Measurements from ENCODE around the gene ZCCHC17. TPM values are rescaled to one million over a fixed set of nuclear protein-coding genes. Genes with fewer than 3 reads are reported as not detected.

ZCCHC17 gene
- total RNA-seq, 1 experiment from 2014 or later = 59.1 TPM

- DNase-seq (ENCODE audit: low read depth) = no peak
Measured at GRCh38 chr1:31302709-31303441, 6.0 kb downstream of the ZCCHC17 start.

DNA sequence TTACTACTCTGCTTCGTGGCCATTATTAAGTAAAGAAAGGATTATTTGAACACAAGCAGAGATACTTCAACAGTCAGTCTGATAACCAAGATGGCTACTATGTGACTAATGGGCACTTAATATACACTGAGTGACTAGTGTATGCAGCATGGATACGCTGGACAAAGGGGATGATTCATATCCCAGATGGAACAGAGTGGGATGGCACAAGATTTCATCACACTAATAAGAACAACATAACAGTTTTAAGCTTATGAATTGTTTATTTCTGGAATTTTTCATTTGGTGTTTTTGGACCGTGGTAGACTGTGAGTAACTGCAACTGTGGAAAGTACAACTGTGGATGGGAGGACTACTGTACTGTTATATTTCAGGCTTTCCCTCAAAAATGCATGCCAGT is 9.4 kb downstream of the ZCCHC17 start:
- DNase-seq (ENCODE audit: low read depth) = peak; percentile 77

GRCh38 chr1:31308036-31308435 is 11.2 kb downstream of the ZCCHC17 start:
- no peak for DNase-seq (ENCODE audit: low read depth)

DNA sequence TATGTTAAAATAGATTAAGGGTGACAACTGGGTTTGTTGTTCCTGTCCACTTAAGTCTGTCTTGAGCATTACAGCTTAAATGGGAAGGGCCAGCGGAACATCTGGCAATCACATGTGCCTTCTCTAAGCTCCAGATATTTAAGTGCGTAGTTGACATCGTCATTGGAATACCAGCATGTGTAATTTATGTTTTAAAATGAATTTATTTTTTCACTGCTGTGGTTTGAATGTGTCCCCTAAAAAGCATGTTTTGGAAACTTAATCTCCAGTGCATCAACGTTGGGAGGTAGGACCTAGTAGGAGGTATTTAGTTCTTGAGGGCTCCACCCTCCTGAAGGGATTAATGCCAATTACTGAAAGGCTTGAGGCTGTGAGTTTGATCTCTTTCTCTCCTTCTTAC is 13.4 kb downstream of the ZCCHC17 start:
- no peak for DNase-seq (ENCODE audit: low read depth)

- DNase-seq (ENCODE audit: low read depth) = no peak
Measured at GRCh38 chr1:31315902-31316301, 19.1 kb downstream of the ZCCHC17 start.

- no peak for DNase-seq (ENCODE audit: low read depth)
Measured at GRCh38 chr1:31318146-31318545, 21.3 kb downstream of the ZCCHC17 start.

GRCh38 chr1:31324093-31324492 is 27.3 kb downstream of the ZCCHC17 start:
- no peak for DNase-seq (ENCODE audit: low read depth)

DNA sequence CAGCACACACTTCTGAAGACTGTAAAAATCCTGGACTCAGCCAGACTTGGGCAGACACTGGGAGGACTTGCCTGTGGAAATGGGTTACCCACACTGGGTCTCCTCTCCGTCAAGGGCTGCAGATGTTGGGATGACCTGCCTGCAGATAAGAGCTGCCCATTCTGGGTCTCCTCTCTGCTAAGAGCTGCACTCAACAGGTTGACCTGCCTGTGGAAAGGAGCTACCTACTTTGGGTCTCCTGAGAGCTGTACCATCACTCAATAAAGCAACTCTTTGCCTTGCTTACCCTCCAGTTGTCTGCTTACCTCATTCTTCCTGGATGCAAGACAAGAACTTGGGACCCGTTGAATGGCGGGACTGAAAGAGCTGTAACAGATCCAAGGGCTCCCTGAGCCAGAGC is 28.2 kb downstream of the ZCCHC17 start:
- no peak for DNase-seq (ENCODE audit: low read depth)

DNA sequence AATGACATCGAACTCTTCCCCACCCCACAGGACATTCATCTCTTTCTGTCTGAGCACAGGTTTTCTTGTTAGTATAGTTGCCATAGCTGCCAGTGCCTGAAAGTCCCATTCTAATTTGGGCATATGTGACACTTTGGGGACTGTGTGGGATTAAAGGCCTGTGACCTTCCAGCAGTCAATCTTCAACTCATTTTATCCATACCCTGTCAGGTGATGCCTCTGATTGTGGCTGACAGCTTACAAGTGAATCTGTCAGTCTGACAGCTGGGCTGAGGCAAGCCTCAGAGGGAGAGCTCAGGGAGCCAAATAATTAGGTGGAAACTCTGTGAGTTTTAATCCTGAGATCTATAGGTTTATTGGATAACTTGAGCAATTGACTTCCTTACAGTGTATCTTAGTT is 29.6 kb downstream of the ZCCHC17 start:
- no peak for DNase-seq (ENCODE audit: low read depth)

DNA sequence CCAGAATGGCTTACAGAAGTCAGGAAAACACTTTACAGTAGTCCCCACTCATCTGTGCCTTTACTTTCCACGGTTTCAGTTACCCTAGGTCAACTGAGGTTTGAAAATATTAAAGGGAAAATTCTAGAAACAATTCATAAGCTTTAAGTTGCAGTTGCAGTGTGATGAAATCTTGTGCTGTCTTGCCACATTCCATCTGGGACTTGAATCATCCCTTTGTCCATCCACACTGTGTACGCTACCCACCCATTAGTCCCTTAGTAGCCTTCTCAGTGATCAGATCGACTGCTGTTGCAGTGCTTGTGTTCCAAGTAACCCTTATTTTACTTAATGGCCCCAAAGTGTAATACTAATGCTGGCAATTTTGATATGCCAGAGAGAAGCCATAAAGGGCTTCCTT is 30.5 kb downstream of the ZCCHC17 start:
- DNase-seq (ENCODE audit: low read depth) = no peak

- no peak for DNase-seq (ENCODE audit: low read depth)
Measured at GRCh38 chr1:31335007-31335406, 38.2 kb downstream of the ZCCHC17 start.

DNA sequence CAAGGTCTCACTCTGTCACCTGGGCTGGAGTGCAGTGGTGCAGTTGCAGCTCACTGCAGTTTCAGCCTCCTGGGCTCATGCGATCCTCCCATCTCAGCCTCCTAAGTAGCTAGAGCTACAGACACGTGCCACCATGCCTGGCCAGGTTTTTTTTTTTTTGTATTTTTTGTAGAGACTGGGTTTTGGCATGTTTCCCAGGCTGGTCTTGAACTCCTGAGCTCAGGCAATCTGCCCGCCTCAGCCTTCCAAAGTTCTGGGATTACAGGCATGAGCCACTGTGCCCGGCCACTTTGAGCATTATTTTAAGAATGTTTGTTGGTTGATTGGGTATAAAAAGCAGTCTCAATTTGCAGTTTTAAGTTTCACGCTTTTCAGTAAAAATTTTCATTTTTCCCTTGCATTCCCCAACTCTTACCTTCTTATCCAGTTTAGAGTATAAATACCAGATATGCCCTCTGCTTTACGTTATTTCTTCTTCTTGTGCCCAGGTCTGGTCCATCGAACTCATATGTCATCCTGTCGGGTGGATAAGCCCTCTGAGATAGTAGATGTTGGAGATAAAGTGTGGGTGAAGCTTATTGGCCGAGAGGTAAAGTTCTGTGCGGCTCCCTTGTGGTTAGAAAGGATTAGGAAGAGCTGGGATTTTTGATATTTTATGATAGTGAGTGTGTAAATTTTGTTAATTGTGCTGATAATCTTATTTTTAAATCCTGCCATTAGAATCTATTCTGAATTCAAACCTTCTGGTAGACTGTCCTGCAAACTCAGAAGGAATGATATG is 40.0 kb downstream of the ZCCHC17 start:
- DNase-seq (ENCODE audit: low read depth) = no peak

GRCh38 chr1:31344503-31344902 is 47.7 kb downstream of the ZCCHC17 start:
- no peak for DNase-seq (ENCODE audit: low read depth)

- DNase-seq (ENCODE audit: low read depth) = no peak
Measured at GRCh38 chr1:31345635-31346034, 48.8 kb downstream of the ZCCHC17 start.

- DNase-seq (ENCODE audit: low read depth) = no peak
Measured at GRCh38 chr1:31346785-31347184, 50.0 kb downstream of the ZCCHC17 start.

DNA sequence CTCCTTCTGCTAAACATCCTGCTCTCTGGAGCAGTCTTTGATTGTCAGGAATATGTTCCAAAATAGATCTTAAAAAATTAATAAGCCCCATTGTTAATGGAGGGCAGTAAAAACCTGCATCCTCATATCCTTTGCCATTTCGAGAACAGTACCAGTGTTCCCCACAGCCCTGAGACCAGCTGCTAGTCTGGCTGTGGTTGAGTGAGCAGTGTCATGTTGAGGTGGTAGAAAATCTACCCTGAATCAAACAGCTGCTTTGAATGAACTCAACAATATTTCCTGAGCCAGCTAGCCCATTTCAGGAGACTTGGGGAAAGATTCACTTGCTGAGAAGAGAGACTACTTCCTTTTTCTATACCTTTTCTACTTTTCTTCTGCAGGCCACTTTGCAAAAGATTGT is 51.6 kb downstream of the ZCCHC17 start:
- DNase-seq (ENCODE audit: low read depth) = no peak

DNA sequence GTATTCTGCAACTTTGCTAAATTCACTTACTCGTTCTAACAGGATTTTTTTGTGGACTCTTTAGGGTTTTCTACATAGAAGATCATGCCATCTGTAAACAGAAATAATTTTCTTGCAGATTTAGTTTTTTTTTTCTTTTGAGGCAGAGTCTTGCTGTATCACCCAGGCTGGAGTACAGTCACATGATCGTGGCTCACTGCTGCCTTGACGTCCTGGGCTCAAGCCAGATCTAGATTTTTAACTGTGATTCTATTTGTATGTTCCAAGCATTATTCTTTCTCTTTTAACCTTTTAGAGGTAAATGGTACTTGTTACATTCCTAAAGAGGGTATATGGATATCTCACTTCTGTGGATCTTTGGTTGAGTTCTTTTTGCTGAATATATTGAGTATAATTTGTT is 57.5 kb downstream of the ZCCHC17 start:
- no peak for DNase-seq (ENCODE audit: low read depth)

DNA sequence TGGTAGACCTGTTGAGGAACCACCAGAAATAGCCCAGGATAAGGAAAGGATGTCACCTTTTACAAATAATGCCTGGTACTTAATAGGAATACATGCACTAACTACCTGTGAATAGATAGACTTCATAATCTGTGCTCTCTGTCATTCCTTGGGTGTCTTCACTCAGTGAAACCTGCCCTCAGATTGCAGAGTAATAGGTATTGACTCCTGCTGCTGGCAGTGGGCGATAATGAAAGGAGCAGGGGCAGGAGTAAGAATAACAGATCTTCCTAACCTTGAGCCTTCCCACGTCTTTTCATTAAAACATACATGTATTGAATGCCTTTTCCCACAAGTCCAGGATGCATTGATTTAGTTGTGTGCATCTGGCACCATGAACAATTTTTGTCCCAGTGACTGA is 59.6 kb downstream of the ZCCHC17 start:
- no peak for DNase-seq (ENCODE audit: low read depth)

DNA sequence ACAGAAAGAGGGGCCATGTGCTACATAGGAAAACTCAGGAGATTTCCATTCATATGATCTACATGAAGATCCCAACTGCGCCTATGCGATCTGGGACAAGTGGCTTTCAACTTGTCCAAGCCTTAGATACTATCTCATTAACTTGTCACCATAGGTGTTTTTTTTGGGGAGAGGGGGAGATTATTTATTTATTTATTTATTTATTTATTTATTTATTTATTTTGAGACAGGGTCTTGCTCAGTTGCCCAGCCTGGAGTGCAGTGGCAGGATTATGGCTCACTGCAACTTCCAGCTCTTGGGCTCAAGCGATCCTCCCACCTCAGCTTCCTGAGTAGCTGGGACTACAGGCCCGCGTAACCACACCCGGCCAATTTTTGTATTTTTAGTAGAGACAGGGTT is 64.8 kb downstream of the ZCCHC17 start:
- DNase-seq (ENCODE audit: low read depth) = no peak

- no peak for DNase-seq (ENCODE audit: low read depth)
Measured at GRCh38 chr1:31362032-31362431, 65.2 kb downstream of the ZCCHC17 start.

GRCh38 chr1:31364561-31365250 is 67.9 kb downstream of the ZCCHC17 start:
- no peak for DNase-seq (ENCODE audit: low read depth)

DNA sequence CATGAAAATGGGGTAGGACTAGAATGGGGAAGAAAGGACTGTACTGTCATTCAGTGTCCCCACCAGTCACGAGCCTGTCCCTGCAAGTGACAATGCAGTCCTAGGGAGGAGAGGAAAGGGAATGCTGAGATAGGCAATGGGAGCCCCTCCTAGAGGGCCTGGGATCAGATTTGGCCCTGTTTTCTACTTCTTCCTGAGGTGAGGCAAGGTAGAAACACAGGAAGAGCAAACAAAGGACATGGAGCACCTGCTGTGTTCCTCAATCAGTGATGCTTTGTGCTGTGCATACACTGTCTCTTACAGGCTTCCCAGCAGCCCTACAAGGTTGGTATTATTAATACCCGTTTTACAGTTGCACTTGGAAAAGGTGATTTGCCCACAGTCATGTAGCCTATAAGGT is 70.0 kb downstream of the ZCCHC17 start:
- no peak for DNase-seq (ENCODE audit: low read depth)

DNA sequence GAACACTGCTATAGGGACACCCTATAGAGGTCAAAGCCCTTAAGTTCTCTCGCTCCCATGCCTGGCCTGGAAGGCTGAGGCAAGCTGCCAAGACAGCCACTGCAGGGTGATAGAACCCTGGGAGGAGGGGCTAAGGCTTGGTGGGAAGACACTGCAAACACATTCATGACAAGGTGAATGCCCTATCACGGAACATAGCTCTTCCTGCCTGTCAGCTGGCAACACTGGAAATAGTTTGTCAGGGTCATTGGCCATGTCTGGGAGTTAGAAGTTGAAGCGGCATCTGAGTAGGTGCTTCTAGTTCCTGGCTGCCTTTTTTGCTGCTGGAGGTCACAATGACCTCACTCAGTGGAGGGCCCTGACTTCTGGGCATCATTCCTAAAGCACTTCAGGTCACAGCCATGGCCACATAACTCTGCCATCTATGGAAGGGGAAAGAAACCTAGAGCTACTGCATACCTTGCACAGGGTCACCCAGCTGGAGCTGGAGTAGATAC is 71.8 kb downstream of the ZCCHC17 start:
- no peak for DNase-seq (ENCODE audit: low read depth)
